Mucosa of stomach (tissue), 1 donor: ENCODE data around the gene MFGE8.
A peak's percentile ranks its signal among the peaks of the same experiment; 100 is the strongest.

Experiments used
- H3K27me3 ChIP-seq: one replicate; pipeline ENCODE4 v1.7.0; 2013; ENCODE audit warnings: mild to moderate bottlenecking, low read length; ENCODE audit not compliant: control insufficient read depth, insufficient read depth
- H3K36me3 ChIP-seq: one replicate; pipeline ENCODE4 v1.7.0; 2013; ENCODE audit warnings: low read length; ENCODE audit not compliant: control insufficient read depth, insufficient read depth
- H3K4me1 ChIP-seq: one replicate; pipeline ENCODE4 v1.7.0; 2013; ENCODE audit warnings: mild to moderate bottlenecking, low read length; ENCODE audit not compliant: control insufficient read depth, insufficient read depth
- H3K4me3 ChIP-seq: one replicate; pipeline ENCODE4 v1.7.0; 2013; ENCODE audit warnings: low read length
- H3K9ac ChIP-seq: one replicate; pipeline ENCODE4 v1.7.0; 2013; ENCODE audit warnings: mild to moderate bottlenecking, low read length, moderate library complexity
- H3K9me3 ChIP-seq: one replicate; pipeline ENCODE4 v1.7.0; 2013; ENCODE audit warnings: mild to moderate bottlenecking, low read length, moderate library complexity; ENCODE audit not compliant: control insufficient read depth
- donor health status: Pancreatic carcinoma.

MFGE8 gene

GRCh38 chr15:88912500-88912921, 668 bp downstream of the MFGE8 start:
- H3K9me3 ChIP-seq, result no peaks in the 10 kb centered on the region
- H3K4me3 ChIP-seq, result no peak overlapping the region
- no peaks in the 10 kb centered on the region for H3K4me1 ChIP-seq
- H3K36me3 ChIP-seq, result no peaks in the 10 kb centered on the region
- H3K27me3 ChIP-seq, result peaks cover 4% of the 10 kb centered on the region
- peak overlapping the region; percentile 72 for H3K9ac ChIP-seq

- Histone ChIP-seq H3K9ac (no peak overlapping the region), H3K9me3 (no peaks in the 10 kb centered on the region), H3K36me3 (no peaks in the 10 kb centered on the region), H3K4me1 (no peaks in the 10 kb centered on the region), H3K27me3 (peaks cover 4% of the 10 kb centered on the region), H3K4me3 (no peak overlapping the region)
Observed at GRCh38 chr15:88911766-88912118, 1.4 kb downstream of the MFGE8 start.

GRCh38 chr15:88909956-88910831, 3.0 kb downstream of the MFGE8 start:
- Histone ChIP-seq H3K4me3 (no peak overlapping the region), H3K4me1 (peaks cover 2% of the 10 kb centered on the region), H3K27me3 (peaks cover 4% of the 10 kb centered on the region), H3K36me3 (no peaks in the 10 kb centered on the region), H3K9me3 (no peaks in the 10 kb centered on the region), H3K9ac (no peak overlapping the region)

DNA sequence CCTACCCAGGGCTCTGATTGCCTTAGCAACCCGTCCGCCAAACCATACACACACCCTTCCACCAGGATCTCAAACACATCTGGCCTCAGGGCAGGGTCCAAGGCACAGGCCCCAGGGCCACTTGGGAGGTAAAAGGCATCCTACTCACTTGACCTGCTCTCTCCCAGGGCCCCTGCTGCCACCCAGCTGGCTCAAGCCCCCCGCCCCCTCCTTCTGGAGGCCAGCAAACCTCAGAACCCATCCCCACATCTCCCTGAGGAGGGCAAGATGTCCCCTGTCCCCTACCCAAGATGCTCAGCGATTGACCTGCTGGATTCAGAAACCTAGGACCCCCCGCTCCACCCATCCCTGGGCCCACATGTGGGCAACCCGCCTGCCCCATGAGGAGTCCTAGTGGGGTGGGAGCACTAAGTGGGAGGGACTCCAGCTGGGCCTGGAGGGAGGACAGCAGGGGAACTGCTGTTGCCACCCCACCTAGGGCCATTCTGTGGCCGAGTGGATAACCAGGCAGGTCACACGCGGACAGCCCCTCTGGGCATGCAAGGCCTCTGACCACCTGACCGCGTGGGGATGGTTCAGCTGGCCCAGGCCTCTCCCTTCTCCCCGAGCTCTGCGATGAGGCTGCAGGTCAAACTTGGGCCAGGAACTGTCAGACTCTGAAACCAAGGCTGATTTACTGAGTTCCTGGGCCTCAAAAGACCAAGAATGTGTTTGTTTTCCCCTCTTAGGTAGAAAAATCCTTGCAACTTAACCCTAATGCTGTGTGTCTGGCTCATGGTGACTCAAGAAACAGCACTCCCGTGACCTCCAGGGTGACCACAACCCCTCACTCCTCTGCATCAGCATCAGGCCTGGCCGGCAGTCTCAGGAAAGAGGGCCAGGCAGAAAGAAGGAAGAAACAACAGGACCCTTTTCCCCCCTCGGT, 4.2 kb downstream of the MFGE8 start:
- H3K4me3 ChIP-seq, result no peak overlapping the region
- no peak overlapping the region for H3K9ac ChIP-seq
- H3K4me1 ChIP-seq, result peaks cover 12% of the 10 kb centered on the region
- no peaks in the 10 kb centered on the region for H3K36me3 ChIP-seq
- H3K27me3 ChIP-seq, result peaks cover 4% of the 10 kb centered on the region
- H3K9me3 ChIP-seq, result no peaks in the 10 kb centered on the region

DNA sequence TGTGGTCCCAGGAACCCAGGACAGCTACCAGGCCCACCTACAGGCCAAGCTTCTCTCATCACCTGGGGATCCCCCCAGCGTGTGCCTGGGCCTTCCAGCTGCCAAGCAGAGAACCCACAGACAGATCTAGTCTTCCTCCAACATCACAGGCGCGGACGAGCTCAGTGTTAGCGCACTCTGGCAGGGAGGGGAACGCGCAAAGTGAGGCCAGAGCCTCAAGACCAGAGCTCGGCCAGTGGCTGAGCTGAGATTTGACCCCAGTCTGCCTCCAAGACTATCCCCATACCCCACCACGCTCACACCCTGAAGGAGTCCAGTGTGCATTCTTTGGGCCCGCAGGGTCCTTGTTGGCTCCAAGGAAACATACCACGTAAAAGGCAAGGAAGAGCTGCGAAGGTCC, 5.1 kb downstream of the MFGE8 start:
- Histone ChIP-seq H3K9ac (no peak overlapping the region), H3K36me3 (no peaks in the 10 kb centered on the region), H3K9me3 (no peaks in the 10 kb centered on the region), H3K4me1 (peaks cover 12% of the 10 kb centered on the region), H3K27me3 (peaks cover 4% of the 10 kb centered on the region), H3K4me3 (no peak overlapping the region)

DNA sequence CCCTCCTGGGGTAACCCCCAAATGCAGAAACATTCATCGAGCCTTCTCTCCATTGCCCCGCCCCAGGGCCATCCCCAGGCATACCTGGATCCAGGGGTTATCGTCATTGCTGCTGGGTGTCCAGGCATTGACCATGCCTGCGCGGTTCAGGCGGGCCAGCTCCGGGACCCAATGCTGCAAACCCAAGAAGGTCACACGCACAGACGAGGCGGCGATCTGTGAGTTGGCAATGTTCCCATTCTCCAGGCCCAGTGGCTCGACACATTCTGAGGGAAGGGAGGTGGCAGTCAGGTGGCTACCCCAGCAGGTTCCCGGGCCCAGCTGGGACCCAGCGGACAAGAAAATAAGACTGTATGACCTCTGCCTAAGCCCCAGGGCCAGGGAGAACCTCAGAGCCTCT, 6.1 kb downstream of the MFGE8 start:
- no peaks in the 10 kb centered on the region for H3K9me3 ChIP-seq
- H3K4me1 ChIP-seq, result peaks cover 12% of the 10 kb centered on the region
- H3K36me3 ChIP-seq, result no peaks in the 10 kb centered on the region

DNA sequence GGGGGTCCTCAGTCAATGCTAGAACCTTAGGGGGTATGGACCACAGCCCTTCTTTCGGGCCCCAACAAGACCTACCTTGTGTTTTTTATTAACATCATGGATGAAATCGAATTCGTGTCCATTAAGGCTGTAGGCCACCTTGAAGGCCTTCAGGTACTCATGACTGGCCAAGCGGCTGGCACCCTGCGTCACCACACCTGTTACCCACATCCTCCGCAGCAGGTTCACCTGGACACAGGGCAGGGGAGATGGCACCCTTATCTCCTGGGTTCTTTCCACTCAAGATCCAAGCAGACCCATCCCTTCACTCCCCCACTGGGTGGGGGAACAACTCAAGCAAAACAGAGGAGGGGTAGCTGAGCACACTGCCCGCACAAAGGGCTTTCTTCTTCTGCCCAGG, 6.6 kb downstream of the MFGE8 start:
- Histone ChIP-seq H3K9me3 (no peaks in the 10 kb centered on the region), H3K4me3 (no peak overlapping the region), H3K27me3 (no peaks in the 10 kb centered on the region), H3K9ac (no peak overlapping the region), H3K4me1 (peaks cover 12% of the 10 kb centered on the region), H3K36me3 (no peaks in the 10 kb centered on the region)

More for the DNA sequence above, 6.1 kb downstream of the MFGE8 start:
- Histone ChIP-seq H3K4me3 (no peak overlapping the region), H3K9ac (no peak overlapping the region), H3K27me3 (no peaks in the 10 kb centered on the region)

DNA sequence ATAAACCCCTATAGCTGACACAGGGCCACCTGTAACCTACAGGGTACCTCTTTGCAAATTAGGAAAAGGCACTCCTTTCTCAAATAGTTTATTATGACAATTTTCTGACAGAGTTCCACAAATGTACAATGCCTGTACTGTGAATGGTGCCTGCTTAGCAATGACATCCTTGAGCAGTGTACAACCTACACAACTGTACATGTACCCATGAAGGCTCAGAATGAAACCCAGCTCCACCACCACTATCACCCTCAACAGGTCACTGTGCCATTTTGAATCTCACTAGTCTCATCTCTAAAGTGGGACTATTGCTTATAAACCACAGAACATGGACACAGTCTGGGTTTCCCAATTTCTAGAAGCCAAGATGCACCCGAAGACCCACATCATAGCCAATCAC, 7.0 kb downstream of the MFGE8 start:
- Histone ChIP-seq H3K9me3 (no peaks in the 10 kb centered on the region), H3K27me3 (no peaks in the 10 kb centered on the region), H3K4me1 (peaks cover 12% of the 10 kb centered on the region), H3K4me3 (no peak overlapping the region), H3K36me3 (no peaks in the 10 kb centered on the region), H3K9ac (no peak overlapping the region)

- H3K36me3 ChIP-seq, result no peaks in the 10 kb centered on the region
Observed at GRCh38 chr15:88905576-88905975, 7.6 kb downstream of the MFGE8 start.

DNA sequence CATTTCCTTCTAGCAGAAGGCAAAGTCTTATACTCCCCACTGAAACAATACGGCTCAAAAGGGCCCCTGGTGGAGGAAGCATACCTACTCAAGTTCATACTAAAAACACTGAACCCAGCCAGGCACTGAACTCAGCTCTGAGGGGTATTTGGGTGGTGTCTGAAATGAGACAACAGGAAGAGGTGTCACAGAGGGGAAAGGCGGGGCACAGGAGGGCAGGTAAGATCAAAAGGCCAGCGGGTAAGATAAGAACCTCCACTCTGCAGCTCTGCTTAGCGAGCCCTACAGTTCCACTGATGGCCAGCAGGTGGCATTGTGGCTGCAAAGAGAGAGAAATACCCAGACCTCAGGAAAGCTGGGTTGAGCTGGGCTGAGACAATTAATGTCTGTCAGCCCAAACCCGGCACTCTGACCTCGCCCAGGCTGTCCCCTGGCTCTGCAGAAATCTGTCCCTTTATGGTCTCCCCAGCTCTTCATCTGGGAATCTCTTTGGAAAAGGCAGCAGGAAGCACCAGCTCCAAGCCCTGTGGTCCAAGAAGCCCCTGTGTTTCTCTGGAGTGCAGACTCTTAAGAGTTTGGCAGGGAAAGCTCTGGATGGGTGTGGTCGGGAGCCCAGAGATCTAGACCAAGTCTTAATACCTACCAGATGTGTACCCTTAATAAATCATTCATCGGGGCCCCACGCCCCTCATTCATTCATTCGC, 8.4 kb downstream of the MFGE8 start:
- Histone ChIP-seq H3K4me1 (peaks cover 12% of the 10 kb centered on the region), H3K9ac (no peak overlapping the region), H3K27me3 (no peaks in the 10 kb centered on the region), H3K9me3 (no peaks in the 10 kb centered on the region), H3K36me3 (no peaks in the 10 kb centered on the region), H3K4me3 (no peak overlapping the region)

More at GRCh38 chr15:88905576-88905975, 7.6 kb downstream of the MFGE8 start:
- Histone ChIP-seq H3K9ac (no peak overlapping the region), H3K27me3 (no peaks in the 10 kb centered on the region), H3K4me3 (no peak overlapping the region), H3K9me3 (no peaks in the 10 kb centered on the region), H3K4me1 (peaks cover 12% of the 10 kb centered on the region)

- Histone ChIP-seq H3K36me3 (no peaks in the 10 kb centered on the region), H3K9ac (no peak overlapping the region), H3K27me3 (no peaks in the 10 kb centered on the region), H3K4me3 (no peak overlapping the region), H3K9me3 (no peaks in the 10 kb centered on the region), H3K4me1 (peaks cover 12% of the 10 kb centered on the region)
Observed at GRCh38 chr15:88904257-88904623, 8.9 kb downstream of the MFGE8 start.
